MM.1S (cell line): ENCODE data around the gene ZNRF1.

ENCODE experiments used
- DNase-seq: peaks from one replicate; pipeline ENCODE4 v3.0.0-alpha.2; 2015
- H2AFZ ChIP-seq: fragments of 300-600 bp; sonication (generic); 2 replicates; pipeline ENCODE4 v1.6.0; 2016; ENCODE audit warnings: antibody characterized with exemption, low read length
- H3F3A ChIP-seq: fragments of 300-600 bp; sonication (generic); 2 replicates; pipeline ENCODE4 v1.6.1; 2016; ENCODE audit warnings: mild to moderate bottlenecking, antibody characterized with exemption, low read length, moderate library complexity, mixed read lengths; ENCODE audit not compliant: insufficient read depth
- H3K27ac ChIP-seq: fragments of 300-600 bp; sonication (generic); 2 replicates; pipeline ENCODE4 v1.5.1; 2016; ENCODE audit warnings: mild to moderate bottlenecking, low read length
- H3K27me3 ChIP-seq: fragments of 300-600 bp; sonication (generic); replicated peaks from 2 replicates; pipeline ENCODE4 v1.6.0; 2016; ENCODE audit warnings: low read length; ENCODE audit not compliant: insufficient read depth
- H3K36me3 ChIP-seq: fragments of 300-600 bp; sonication (generic); replicated peaks from 2 replicates; pipeline ENCODE4 v1.6.1; 2016; ENCODE audit warnings: mild to moderate bottlenecking, low read length, mixed read lengths; ENCODE audit not compliant: insufficient read depth
- H3K4me1 ChIP-seq: fragments of 300-600 bp; sonication (generic); 2 replicates; pipeline ENCODE4 v1.6.1; 2016; ENCODE audit warnings: low read length, mixed read lengths
- H3K4me2 ChIP-seq: fragments of 300-600 bp; sonication (generic); 2 replicates; pipeline ENCODE4 v1.6.0; 2016; ENCODE audit warnings: low read depth, low read length
- H3K4me3 ChIP-seq: fragments of 300-600 bp; sonication (generic); 2 replicates; pipeline ENCODE4 v1.5.1; 2016; ENCODE audit warnings: low read length, mixed read lengths
- H3K79me2 ChIP-seq: fragments of 300-600 bp; sonication (generic); 2 replicates; pipeline ENCODE4 v1.6.1; 2016; ENCODE audit warnings: mixed run types, low read length, mixed read lengths
- H3K9ac ChIP-seq: fragments of 300-600 bp; sonication (generic); 2 replicates; pipeline ENCODE4 v1.6.1; 2016; ENCODE audit warnings: low read length, mixed read lengths
- H3K9me2 ChIP-seq: fragments of 300-600 bp; sonication (generic); replicated peaks from 2 replicates; pipeline ENCODE4 v1.6.1; 2016; ENCODE audit warnings: mild to moderate bottlenecking, low read length, mixed read lengths; ENCODE audit not compliant: insufficient read depth
- H3K9me3 ChIP-seq: fragments of 300-600 bp; sonication (generic); replicated peaks from 2 replicates; pipeline ENCODE4 v1.6.1; 2016; ENCODE audit warnings: mild to moderate bottlenecking, low read length, mixed read lengths; ENCODE audit not compliant: insufficient read depth
- H4K20me1 ChIP-seq: fragments of 300-600 bp; sonication (generic); 2 replicates; pipeline ENCODE4 v1.6.1; 2016; ENCODE audit warnings: mild to moderate bottlenecking, low read length, moderate library complexity, mixed read lengths; ENCODE audit not compliant: insufficient read depth
- EZH2 ChIP-seq: fragments of 300-600 bp; sonication (generic); optimal IDR thresholded peaks from 2 replicates; pipeline ENCODE3; 2017; ENCODE audit warnings: low read depth, mild to moderate bottlenecking, antibody characterized with exemption, low read length, mixed read lengths
- EZH2phosphoT487 ChIP-seq: fragments of 300-600 bp; sonication (generic); IDR thresholded peaks from 2 replicates; pipeline ENCODE4 v1.6.1; 2018; ENCODE audit warnings: antibody characterized with exemption, low read length
- TF ChIP-seq, protein P1 (sequence below): fragments of 300-600 bp; sonication (generic); IDR thresholded peaks from 2 replicates; pipeline ENCODE4 v1.5.1; 2016; ENCODE audit warnings: antibody characterized with exemption, low read length, mixed read lengths

The ZNRF1 gene

DNA sequence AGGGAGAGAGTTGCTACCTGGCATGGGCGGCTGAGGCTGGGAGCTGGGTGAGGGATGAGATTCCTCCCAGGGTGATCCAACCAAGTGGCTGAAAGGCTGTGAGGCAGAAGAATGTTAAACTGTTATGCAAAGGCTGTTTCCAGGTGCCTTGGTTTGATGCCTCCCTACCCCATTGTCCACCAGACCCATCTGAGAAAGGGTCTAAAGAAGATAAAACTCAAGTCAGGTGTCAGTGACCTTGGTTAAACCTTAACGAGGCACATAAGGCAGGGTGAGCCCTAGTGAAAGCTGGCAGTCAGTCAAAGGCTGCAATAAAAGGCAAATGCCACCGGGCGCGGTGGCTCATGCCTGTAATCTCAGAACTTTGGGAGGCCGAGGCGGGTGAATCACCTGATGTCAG, 94.0 kb downstream of the ZNRF1 start:
- no peak for DNase-seq
- no peaks in the 10 kb centered on the region for H3K36me3 ChIP-seq
- no peaks in the 10 kb centered on the region for H3K79me2 ChIP-seq
- no peaks in the 10 kb centered on the region for H3F3A ChIP-seq
- TF ChIP-seq EZH2 (no peak), EZH2phosphoT487 (no peak)
- TF ChIP-seq, protein P1, sequence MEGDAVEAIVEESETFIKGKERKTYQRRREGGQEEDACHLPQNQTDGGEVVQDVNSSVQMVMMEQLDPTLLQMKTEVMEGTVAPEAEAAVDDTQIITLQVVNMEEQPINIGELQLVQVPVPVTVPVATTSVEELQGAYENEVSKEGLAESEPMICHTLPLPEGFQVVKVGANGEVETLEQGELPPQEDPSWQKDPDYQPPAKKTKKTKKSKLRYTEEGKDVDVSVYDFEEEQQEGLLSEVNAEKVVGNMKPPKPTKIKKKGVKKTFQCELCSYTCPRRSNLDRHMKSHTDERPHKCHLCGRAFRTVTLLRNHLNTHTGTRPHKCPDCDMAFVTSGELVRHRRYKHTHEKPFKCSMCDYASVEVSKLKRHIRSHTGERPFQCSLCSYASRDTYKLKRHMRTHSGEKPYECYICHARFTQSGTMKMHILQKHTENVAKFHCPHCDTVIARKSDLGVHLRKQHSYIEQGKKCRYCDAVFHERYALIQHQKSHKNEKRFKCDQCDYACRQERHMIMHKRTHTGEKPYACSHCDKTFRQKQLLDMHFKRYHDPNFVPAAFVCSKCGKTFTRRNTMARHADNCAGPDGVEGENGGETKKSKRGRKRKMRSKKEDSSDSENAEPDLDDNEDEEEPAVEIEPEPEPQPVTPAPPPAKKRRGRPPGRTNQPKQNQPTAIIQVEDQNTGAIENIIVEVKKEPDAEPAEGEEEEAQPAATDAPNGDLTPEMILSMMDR: no peak
- H3K4me2 ChIP-seq: no peak overlapping the region
- no peaks in the 10 kb centered on the region for H3K27me3 ChIP-seq
- no peak overlapping the region for H3K4me3 ChIP-seq
- no peaks in the 10 kb centered on the region for H3K9me3 ChIP-seq
- no peaks in the 10 kb centered on the region for H3K9me2 ChIP-seq
- no peaks in the 10 kb centered on the region for H4K20me1 ChIP-seq
- no peak overlapping the region for H3K27ac ChIP-seq
- H3K9ac ChIP-seq: no peak overlapping the region
- H3K4me1 ChIP-seq: no peaks in the 10 kb centered on the region
- no peak overlapping the region for H2AFZ ChIP-seq

DNA sequence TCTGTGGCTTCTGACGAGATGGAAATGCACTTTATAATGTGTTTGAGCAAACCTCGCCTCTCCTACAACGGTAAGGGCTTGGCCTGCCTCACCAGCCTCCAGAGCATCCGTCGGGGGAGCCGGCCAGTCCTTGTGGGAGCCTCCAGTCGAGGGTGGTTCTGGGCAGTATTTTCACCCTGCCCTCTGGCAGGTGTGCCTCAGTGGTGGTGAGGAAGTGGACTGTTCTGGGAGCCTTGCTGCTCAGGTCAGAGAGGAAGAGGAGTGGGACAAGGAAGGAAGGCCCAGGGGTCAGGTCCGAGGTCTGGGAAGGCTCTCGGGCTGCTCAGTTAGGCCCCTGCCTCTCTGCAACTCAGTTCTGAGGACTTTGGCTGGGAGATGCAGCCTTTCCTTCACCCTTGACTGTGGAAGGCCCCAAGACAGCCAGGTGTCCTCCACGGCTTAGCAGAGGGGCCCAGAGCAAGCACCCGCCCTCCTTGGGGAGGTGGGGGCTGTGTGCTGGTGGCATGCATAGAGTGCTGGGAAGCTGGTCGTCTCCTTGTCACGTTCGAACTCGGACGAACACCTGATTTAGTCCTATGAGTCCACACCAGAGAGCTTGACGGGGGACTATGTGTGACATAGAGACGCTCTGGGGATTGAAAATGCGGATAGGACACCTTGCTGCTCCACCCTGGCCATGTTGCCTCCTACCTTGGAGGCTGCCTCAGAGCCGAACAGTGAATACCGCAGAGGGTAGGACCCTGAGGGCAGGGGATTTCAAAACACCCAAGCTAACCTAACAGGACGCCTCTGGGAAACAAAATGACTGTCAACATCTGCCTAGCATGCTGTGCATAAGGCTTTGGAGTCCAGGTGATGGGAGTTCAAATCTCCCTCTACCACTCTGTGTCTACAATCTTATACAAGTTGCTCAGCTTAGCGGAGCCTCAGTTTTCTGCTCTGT, 95.0 kb downstream of the ZNRF1 start:
- no peaks in the 10 kb centered on the region for H4K20me1 ChIP-seq
- H3K27me3 ChIP-seq: no peaks in the 10 kb centered on the region
- no peaks in the 10 kb centered on the region for H3K4me1 ChIP-seq
- no peaks in the 10 kb centered on the region for H3K9me2 ChIP-seq
- H3K9me3 ChIP-seq: no peaks in the 10 kb centered on the region
- H2AFZ ChIP-seq: no peak overlapping the region
- no peaks in the 10 kb centered on the region for H3K79me2 ChIP-seq
- no peaks in the 10 kb centered on the region for H3K36me3 ChIP-seq
- H3F3A ChIP-seq: no peaks in the 10 kb centered on the region
- DNase-seq: no peak
- H3K27ac ChIP-seq: no peak overlapping the region
- no peak overlapping the region for H3K4me2 ChIP-seq
- no peak overlapping the region for H3K9ac ChIP-seq
- H3K4me3 ChIP-seq: no peak overlapping the region
- TF ChIP-seq EZH2 (no peak), EZH2phosphoT487 (no peak)
- TF ChIP-seq, protein P1: no peak

DNA sequence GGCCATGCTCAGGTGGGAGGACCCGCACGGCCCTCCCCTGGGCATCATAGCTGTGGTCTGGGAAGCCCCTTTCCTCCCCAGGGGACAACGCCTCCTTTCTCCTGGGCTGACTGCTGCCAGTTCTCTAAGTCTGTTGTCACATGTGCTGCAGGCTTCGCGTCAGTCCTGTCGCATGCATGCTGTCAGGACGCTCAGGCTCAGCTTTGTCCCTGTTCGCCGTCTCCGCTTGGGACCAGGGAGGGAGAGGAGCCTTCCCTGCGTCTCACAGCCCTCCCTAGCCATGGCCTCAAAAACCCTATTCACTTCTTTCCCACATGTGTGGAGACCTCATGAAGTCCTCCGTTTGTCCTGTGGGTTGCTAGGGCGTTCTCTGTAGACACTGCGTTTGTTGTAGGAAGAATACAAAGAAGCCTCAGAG, 96.4 kb downstream of the ZNRF1 start:
- Histone ChIP-seq H3K9ac (no peak overlapping the region), H3K27ac (no peak overlapping the region), H3K9me2 (no peaks in the 10 kb centered on the region), H3K79me2 (no peaks in the 10 kb centered on the region), H3K9me3 (no peaks in the 10 kb centered on the region), H3F3A (no peaks in the 10 kb centered on the region), H4K20me1 (no peaks in the 10 kb centered on the region), H3K4me1 (no peaks in the 10 kb centered on the region), H3K4me2 (no peak overlapping the region), H3K4me3 (no peak overlapping the region), H2AFZ (no peak overlapping the region), H3K36me3 (no peaks in the 10 kb centered on the region), H3K27me3 (no peaks in the 10 kb centered on the region)
- TF ChIP-seq EZH2phosphoT487 (no peak), EZH2 (no peak)
- TF ChIP-seq, protein P1: no peak
- no peak for DNase-seq
